Tibial nerve (tissue), 4 donors: ENCODE results near the gene SLC29A4. TPM values are rescaled to one million over a fixed set of nuclear protein-coding genes. Genes with fewer than 3 reads are reported as not detected.

Source experiments
- DNase-seq, 2 donors: peaks; one replicate each; pipeline ENCODE4 v3.0.0-alpha.2; 2019; ENCODE audit warnings: low spot score in 2 of 2
- H3K27ac ChIP-seq, 4 donors: fragments of 200-600 bp; sonication (generic) in 3 of 4; one replicate each; pipeline ENCODE4 v1.5.1; 2017 to 2019; ENCODE audit warnings: mild to moderate bottlenecking in 1 of 4
- H3K27me3 ChIP-seq, 2 donors: fragments of 200-600 bp; sonication (generic) in 1 of 2; one replicate each; pipeline versions ENCODE4 v1.5.1 to v1.6.0; 2017 to 2019
- H3K36me3 ChIP-seq, 3 donors: fragments of 200-600 bp; sonication (generic); one replicate each; pipeline ENCODE4 v1.5.1; 2018 to 2019
- H3K4me1 ChIP-seq, 4 donors: fragments of 200-600 bp; sonication (generic) in 3 of 4; one replicate each; pipeline ENCODE4 v1.5.1; 2017 to 2019
- H3K4me3 ChIP-seq, 4 donors: fragments of 200-600 bp; sonication (generic) in 3 of 4; one replicate each; pipeline ENCODE4 v1.5.1; 2017 to 2019; ENCODE audit warnings: mild to moderate bottlenecking in 1 of 4, moderate library complexity in 1 of 4
- H3K9me3 ChIP-seq, 4 donors: fragments of 200-600 bp; sonication (generic) in 3 of 4; one replicate each; pipeline ENCODE4 v1.5.1; 2017 to 2019
- EP300 ChIP-seq, 2 donors: sonication (generic); formaldehyde crosslinking; IDR thresholded peaks; one replicate each; pipeline ENCODE4 v1.6.1; 2017; ENCODE audit warnings: antibody characterized with exemption in 2 of 2, mild to moderate bottlenecking in 1 of 2
- POLR2A ChIP-seq, 2 donors: fragments of 450-650 bp; IDR thresholded peaks; one replicate each; pipeline ENCODE4 v1.6.1; 2017; ENCODE audit warnings: antibody characterized with exemption in 2 of 2, mild to moderate bottlenecking in 2 of 2, moderate library complexity in 2 of 2
- WGBS, 2 donors: methylation state at CpG; one replicate each; pipeline ENCODE4 v1.1.5; 2018; 5-methylcytosine and 5-hydroxymethylcytosine counted together
- total RNA-seq, 4 donors: library from RNA; depleted of rRNA; stranded (reverse); fragments of >200 nt; gene quantifications; one replicate each; pipeline ENCODE4 v1.1.0, GENCODE V29; 2016
- TF ChIP-seq, protein P1 (sequence below), 5 experiments: fragments of 200-600 bp in 3 of 5; fragments of 450-650 bp in 2 of 5; sonication (generic) in 3 of 5; IDR thresholded peaks; one replicate each; pipeline ENCODE4 v1.5.1; 2016 to 2019; ENCODE audit warnings: antibody characterized with exemption in 5 of 5, mild to moderate bottlenecking in 3 of 5, moderate library complexity in 2 of 5

SLC29A4 gene
- total RNA-seq, 4 donors from 2014 or later: 1.4 to 6.3 (median 2.7) TPM

DNA sequence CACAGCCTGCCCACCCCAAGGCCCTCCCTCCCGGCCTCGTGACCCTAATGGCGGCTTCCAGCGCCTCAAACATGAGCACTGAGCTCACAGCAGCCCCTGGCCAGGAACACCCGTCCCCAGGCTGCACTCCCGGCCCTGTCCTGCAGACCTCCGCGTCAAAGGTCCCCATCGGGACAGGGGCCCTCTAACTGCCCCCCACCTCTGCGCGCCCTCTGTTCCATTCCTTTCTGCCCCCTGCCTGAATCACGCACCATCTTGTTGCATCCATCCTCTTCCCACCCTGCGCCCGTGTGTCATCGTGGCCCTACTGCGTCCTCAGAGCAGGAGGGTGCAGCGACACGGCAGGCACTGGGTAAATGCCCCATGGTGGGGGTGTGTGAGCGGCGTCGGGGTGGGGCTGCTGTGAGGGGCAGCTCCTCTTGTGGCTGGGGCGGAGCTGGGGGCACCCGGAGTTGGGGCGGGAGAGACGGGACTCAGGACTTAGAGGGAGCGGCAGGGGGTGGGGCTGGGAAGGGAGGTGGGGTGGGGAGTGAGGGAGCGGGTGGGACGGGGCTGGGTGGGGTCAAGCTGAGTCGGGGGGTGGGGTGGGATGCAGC lies 13.4 kb downstream of the SLC29A4 start:
- TF ChIP-seq, protein P1, sequence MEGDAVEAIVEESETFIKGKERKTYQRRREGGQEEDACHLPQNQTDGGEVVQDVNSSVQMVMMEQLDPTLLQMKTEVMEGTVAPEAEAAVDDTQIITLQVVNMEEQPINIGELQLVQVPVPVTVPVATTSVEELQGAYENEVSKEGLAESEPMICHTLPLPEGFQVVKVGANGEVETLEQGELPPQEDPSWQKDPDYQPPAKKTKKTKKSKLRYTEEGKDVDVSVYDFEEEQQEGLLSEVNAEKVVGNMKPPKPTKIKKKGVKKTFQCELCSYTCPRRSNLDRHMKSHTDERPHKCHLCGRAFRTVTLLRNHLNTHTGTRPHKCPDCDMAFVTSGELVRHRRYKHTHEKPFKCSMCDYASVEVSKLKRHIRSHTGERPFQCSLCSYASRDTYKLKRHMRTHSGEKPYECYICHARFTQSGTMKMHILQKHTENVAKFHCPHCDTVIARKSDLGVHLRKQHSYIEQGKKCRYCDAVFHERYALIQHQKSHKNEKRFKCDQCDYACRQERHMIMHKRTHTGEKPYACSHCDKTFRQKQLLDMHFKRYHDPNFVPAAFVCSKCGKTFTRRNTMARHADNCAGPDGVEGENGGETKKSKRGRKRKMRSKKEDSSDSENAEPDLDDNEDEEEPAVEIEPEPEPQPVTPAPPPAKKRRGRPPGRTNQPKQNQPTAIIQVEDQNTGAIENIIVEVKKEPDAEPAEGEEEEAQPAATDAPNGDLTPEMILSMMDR (IDR thresholded peaks at IDR 0.05): no peak
- TF ChIP-seq POLR2A (IDR thresholded peaks at IDR 0.05) (no peak), EP300 (IDR thresholded peaks at IDR 0.05) (no peak)
- H3K4me1 ChIP-seq: peaks cover 0 to 6% (median 0%) of the 10 kb centered on the region in 4 donors
- WGBS, 2 donors: 37 to 41% methylated on average over 23 to 28 of the region's 29 CpGs
- no peak overlapping the region for H3K4me3 ChIP-seq
- H3K27me3 ChIP-seq: peaks cover 0 to 25% of the 10 kb centered on the region in 2 donors
- H3K27ac ChIP-seq: no peak overlapping the region
- no peaks in the 10 kb centered on the region for H3K36me3 ChIP-seq
- peaks cover 0 to 12% (median 0%) of the 10 kb centered on the region in 4 donors for H3K9me3 ChIP-seq
- no peak for DNase-seq

DNA sequence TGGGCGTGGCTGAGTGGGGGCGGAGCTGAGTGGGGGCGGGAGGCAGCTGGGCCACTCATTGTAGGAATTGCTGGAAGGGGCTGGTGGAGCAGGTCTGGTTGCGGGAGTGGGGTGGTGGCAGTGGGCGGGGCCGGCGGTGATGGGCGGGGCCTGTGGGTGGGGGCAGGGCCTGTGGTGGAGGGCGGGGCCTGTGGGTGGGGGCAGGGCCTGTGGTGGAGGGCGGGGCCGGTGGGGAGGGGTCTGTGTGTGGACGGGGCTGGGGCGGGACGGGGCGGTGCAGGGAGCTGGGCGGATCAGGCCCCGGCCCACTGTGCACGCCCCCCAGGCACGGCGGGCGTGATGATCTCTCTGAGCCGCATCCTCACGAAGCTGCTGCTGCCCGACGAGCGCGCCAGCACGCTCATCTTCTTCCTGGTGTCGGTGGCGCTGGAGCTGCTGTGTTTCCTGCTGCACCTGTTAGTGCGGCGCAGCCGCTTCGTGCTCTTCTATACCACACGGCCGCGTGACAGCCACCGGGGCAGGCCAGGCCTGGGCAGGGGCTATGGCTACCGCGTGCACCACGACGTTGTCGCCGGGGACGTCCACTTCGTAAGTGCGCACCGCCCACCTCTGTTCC lies 14.0 kb downstream of the SLC29A4 start:
- peaks cover 0 to 6% (median 0%) of the 10 kb centered on the region in 4 donors for H3K4me1 ChIP-seq
- H3K36me3 ChIP-seq: no peaks in the 10 kb centered on the region
- no peak overlapping the region for H3K4me3 ChIP-seq
- H3K9me3 ChIP-seq: peaks cover 0 to 12% (median 0%) of the 10 kb centered on the region in 4 donors
- TF ChIP-seq POLR2A (IDR thresholded peaks at IDR 0.05) (no peak), EP300 (IDR thresholded peaks at IDR 0.05) (no peak)
- TF ChIP-seq, protein P1 (IDR thresholded peaks at IDR 0.05): no peak
- no peak for DNase-seq
- H3K27me3 ChIP-seq: peaks cover 0 to 25% of the 10 kb centered on the region in 2 donors
- 21 to 31% methylated on average over 7 to 33 of the region's 48 CpGs for WGBS, 2 donors
- no peak overlapping the region for H3K27ac ChIP-seq

DNA sequence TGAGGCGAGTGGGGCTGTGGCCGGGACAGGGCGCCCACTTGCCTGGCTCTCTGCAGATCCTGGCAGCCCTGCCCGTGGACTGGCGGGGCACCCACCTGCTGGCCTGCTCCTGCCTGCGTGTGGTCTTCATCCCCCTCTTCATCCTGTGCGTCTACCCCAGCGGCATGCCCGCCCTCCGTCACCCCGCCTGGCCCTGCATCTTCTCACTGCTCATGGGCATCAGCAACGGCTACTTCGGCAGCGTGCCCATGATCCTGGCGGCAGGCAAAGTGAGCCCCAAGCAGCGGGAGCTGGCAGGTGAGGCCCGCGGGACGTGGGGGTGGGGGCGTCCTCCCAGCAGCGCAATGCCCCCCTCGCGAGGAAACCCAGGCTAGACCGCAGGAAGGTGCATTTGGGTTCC lies 17.6 kb downstream of the SLC29A4 start:
- Histone ChIP-seq H3K4me3 (no peak overlapping the region), H3K9me3 (no peaks in the 10 kb centered on the region), H3K36me3 (no peaks in the 10 kb centered on the region), H3K4me1 (peaks cover 0 to 6% (median 0%) of the 10 kb centered on the region in 4 donors), H3K27me3 (peaks cover 0 to 25% of the 10 kb centered on the region in 2 donors), H3K27ac (no peak overlapping the region)
- TF ChIP-seq POLR2A (IDR thresholded peaks at IDR 0.05) (no peak), EP300 (IDR thresholded peaks at IDR 0.05) (no peak)
- TF ChIP-seq, protein P1 (IDR thresholded peaks at IDR 0.05): no peak
- WGBS, 2 donors: 91 to 94% methylated on average over 24 of the region's 24 CpGs
- no peak for DNase-seq

DNA sequence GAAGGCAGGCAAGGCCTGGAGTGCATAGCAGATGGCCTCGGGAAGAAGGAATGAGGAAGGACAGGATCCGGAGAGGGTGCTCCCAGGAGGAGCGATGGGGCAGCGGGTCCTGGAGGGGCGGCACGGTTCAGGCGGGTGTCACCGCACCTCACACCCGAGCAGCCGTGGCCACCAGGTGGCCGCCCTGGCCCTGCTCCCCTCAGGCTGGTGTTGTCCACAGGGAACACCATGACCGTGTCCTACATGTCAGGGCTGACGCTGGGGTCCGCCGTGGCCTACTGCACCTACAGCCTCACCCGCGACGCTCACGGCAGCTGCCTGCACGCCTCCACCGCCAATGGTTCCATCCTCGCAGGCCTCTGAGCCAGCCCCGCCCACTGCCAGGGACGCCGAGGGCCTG lies 19.8 kb downstream of the SLC29A4 start:
- H3K4me3 ChIP-seq: no peak overlapping the region
- H3K27ac ChIP-seq: no peak overlapping the region
- no peaks in the 10 kb centered on the region for H3K9me3 ChIP-seq
- no peak for TF ChIP-seq POLR2A (IDR thresholded peaks at IDR 0.05)
- TF ChIP-seq, protein P1 (IDR thresholded peaks at IDR 0.05): no peak
- TF ChIP-seq EP300 (IDR thresholded peaks at IDR 0.05): no peak
- no peaks in the 10 kb centered on the region for H3K4me1 ChIP-seq
- peaks cover 0 to 12% (median 0%) of the 10 kb centered on the region in 3 donors for H3K36me3 ChIP-seq
- peaks cover 0 to 3% of the 10 kb centered on the region in 2 donors for H3K27me3 ChIP-seq
- 75 to 76% methylated on average over 12 to 25 of the region's 25 CpGs for WGBS, 2 donors
- no peak for DNase-seq

DNA sequence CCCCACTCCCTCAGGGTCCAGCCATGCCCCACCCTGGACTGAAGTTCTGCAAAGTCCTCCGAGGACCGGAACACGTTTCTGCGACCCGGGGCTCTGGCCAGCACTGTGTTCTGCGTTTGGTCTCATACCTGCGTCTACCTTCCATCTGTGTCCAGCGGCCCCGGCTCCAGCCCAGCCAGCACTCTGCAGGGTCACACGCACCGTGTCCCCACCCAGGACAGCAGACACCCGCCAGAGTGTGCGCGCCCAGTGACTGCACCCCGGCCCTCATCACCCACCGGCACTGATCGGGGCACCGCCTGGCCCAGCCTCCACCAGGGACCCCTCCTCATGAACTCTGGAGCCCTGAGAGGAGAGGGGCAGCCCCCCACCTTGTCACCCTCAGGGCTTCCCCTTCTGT lies 20.3 kb downstream of the SLC29A4 start:
- Histone ChIP-seq H3K36me3 (peaks cover 0 to 17% (median 0%) of the 10 kb centered on the region in 3 donors), H3K4me1 (no peaks in the 10 kb centered on the region), H3K9me3 (no peaks in the 10 kb centered on the region), H3K27ac (no peak overlapping the region), H3K4me3 (no peak overlapping the region), H3K27me3 (no peaks in the 10 kb centered on the region)
- TF ChIP-seq, protein P1 (IDR thresholded peaks at IDR 0.05): no peak
- no peak for TF ChIP-seq POLR2A (IDR thresholded peaks at IDR 0.05)
- TF ChIP-seq EP300 (IDR thresholded peaks at IDR 0.05): no peak
- no peak for DNase-seq
- WGBS, 2 donors: 79 to 84% methylated on average over 16 to 18 of the region's 18 CpGs
